Transverse colon (tissue), 4 donors: ENCODE measurements around the gene CD53.

Source experiments
- CTCF ChIP-seq, 5 experiments: fragments of 200-600 bp in 3 of 5; fragments of 450-650 bp in 2 of 5; sonication (generic) in 3 of 5; IDR thresholded peaks; 1 replicate in 2 of 5; 2 replicates in 3 of 5; pipeline ENCODE4 v1.5.1; 2016 to 2017; ENCODE audit warnings: antibody characterized with exemption in 5 of 5, inconsistent platforms in 3 of 5, mild to moderate bottlenecking in 2 of 5, moderate library complexity in 1 of 5
- EP300 ChIP-seq: sonication (generic); formaldehyde crosslinking; IDR thresholded peaks from one replicate; pipeline ENCODE4 v1.6.1; 2017; ENCODE audit warnings: antibody characterized with exemption, low read depth
- POLR2A ChIP-seq: fragments of 450-650 bp; IDR thresholded peaks from one replicate; pipeline ENCODE4 v1.6.1; 2016; ENCODE audit warnings: antibody characterized with exemption, mild to moderate bottlenecking, moderate library complexity
- POLR2AphosphoS5 ChIP-seq, 3 donors: sonication (generic); formaldehyde crosslinking; IDR thresholded peaks; one replicate each; pipeline ENCODE4 v1.6.1; 2016; ENCODE audit warnings: antibody characterized with exemption in 3 of 3

GRCh38 chr1:110948038-110948810 is 75.3 kb downstream of the CD53 start:
- TF ChIP-seq CTCF (IDR thresholded peaks at IDR 0.05): no peak
- TF ChIP-seq POLR2AphosphoS5 (IDR thresholded peaks at IDR 0.05): no peak
- no peak for TF ChIP-seq POLR2A
- no peak for TF ChIP-seq EP300
